Stomach (tissue), 4 donors: Measurements from ENCODE around the gene FLT1.

Source experiments
- POLR2A ChIP-seq, 4 donors: fragments of 450-650 bp; IDR thresholded peaks; one replicate each; pipeline ENCODE4 v1.6.1; 2016; ENCODE audit warnings: antibody characterized with exemption in 4 of 4, control low read depth in 2 of 4, mild to moderate bottlenecking in 1 of 4, moderate library complexity in 1 of 4
- POLR2AphosphoS5 ChIP-seq, 3 donors: sonication (generic); formaldehyde crosslinking; IDR thresholded peaks; one replicate each; pipeline ENCODE4 v1.6.1; 2016; ENCODE audit warnings: antibody characterized with exemption in 3 of 3
- TF ChIP-seq, protein P1 (sequence below), 7 experiments: fragments of 450-650 bp in 4 of 7; fragments of 200-600 bp in 3 of 7; sonication (generic) in 3 of 7; IDR thresholded peaks; one replicate each; pipeline ENCODE4 v1.5.1; 2016 to 2019; ENCODE audit warnings: antibody characterized with exemption in 7 of 7, control low read depth in 2 of 7, mild to moderate bottlenecking in 1 of 7

DNA sequence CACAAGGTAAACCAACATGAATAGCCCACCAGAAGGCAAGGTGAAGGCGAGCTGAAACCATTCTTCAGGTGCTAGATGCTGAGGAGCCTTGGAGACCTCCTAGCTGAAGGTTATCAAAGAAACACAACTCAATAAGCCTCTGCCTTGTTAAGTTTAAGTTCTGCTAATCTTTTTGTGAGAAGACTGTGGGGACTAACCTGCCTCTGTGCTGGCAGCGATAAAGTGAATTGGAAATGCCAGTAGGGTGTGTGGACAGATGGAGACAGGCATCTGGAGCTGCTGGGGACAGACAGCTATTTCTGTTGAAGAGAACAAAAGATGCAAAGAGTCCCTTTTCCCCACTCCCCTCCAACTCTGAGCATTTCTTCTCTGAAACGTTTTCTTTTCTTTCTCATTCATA lies 33.5 kb upstream of the FLT1 start:
- TF ChIP-seq, protein P1, sequence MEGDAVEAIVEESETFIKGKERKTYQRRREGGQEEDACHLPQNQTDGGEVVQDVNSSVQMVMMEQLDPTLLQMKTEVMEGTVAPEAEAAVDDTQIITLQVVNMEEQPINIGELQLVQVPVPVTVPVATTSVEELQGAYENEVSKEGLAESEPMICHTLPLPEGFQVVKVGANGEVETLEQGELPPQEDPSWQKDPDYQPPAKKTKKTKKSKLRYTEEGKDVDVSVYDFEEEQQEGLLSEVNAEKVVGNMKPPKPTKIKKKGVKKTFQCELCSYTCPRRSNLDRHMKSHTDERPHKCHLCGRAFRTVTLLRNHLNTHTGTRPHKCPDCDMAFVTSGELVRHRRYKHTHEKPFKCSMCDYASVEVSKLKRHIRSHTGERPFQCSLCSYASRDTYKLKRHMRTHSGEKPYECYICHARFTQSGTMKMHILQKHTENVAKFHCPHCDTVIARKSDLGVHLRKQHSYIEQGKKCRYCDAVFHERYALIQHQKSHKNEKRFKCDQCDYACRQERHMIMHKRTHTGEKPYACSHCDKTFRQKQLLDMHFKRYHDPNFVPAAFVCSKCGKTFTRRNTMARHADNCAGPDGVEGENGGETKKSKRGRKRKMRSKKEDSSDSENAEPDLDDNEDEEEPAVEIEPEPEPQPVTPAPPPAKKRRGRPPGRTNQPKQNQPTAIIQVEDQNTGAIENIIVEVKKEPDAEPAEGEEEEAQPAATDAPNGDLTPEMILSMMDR (IDR thresholded peaks at IDR 0.05): no peak
- TF ChIP-seq POLR2A (IDR thresholded peaks at IDR 0.05) (no peak), POLR2AphosphoS5 (IDR thresholded peaks at IDR 0.05) (no peak)
